Measurements from ENCODE around the gene DACH2. TPM values are rescaled to one million over a fixed set of nuclear protein-coding genes. Genes with fewer than 3 reads are reported as not detected.

The DACH2 gene
- polyA plus RNA-seq, 1 donor from 2014 or later, result 20.6 TPM

GRCh38 chrX:86210772-86211171 lies 62.5 kb downstream of the DACH2 start:
- no peak overlapping the region for H3K4me3 ChIP-seq (ENCODE audit: low read length)

GRCh38 chrX:86215260-86215659 lies 67.0 kb downstream of the DACH2 start:
- no peak overlapping the region for H3K4me2 ChIP-seq (ENCODE audit: low read length)
- no peaks in the 10 kb centered on the region for H3K36me3 ChIP-seq (ENCODE audit: insufficient read depth, low read length)
- H4K20me1 ChIP-seq (ENCODE audit: insufficient read depth), result no peaks in the 10 kb centered on the region
- H3K4me3 ChIP-seq (ENCODE audit: low read length), result no peak overlapping the region
- no peaks in the 10 kb centered on the region for H3K27me3 ChIP-seq (ENCODE audit: insufficient read depth, low read depth, low read length)
- no peak for TF ChIP-seq EP300 (conservative IDR thresholded peaks at IDR 0.05; ENCODE audit: poor library complexity, severe bottlenecking)
- TF ChIP-seq EZH2 (IDR thresholded peaks at IDR 0.05; ENCODE audit: borderline replicate concordance, insufficient read depth, low read length, poor library complexity, severe bottlenecking), result no peak
- no peak for TF ChIP-seq TAF1 (IDR thresholded peaks at IDR 0.05; ENCODE audit: low read depth)
- no peak for TF ChIP-seq POLR2AphosphoS5 (IDR thresholded peaks at IDR 0.05)
- no peaks in the 10 kb centered on the region for H3K79me2 ChIP-seq (replicated peaks; ENCODE audit: insufficient read depth, low read length)
- H2AFZ ChIP-seq (ENCODE audit: low read depth, low read length), result no peak overlapping the region
- no peaks in the 10 kb centered on the region for H3F3A ChIP-seq (ENCODE audit: insufficient read depth, low read length, poor library complexity, severe bottlenecking)
- no peak overlapping the region for H3K27ac ChIP-seq (ENCODE audit: low read length)
- no peaks in the 10 kb centered on the region for H3K9me3 ChIP-seq (ENCODE audit: low read length)
- no peak overlapping the region for H3K9ac ChIP-seq (ENCODE audit: low read length)
- no peaks in the 10 kb centered on the region for H3K9me2 ChIP-seq (ENCODE audit: insufficient read depth, low read length)

More at GRCh38 chrX:86210772-86211171, 62.5 kb downstream of the DACH2 start:
- no peaks in the 10 kb centered on the region for H3K36me3 ChIP-seq (ENCODE audit: insufficient read depth, low read length)
- H3K79me2 ChIP-seq (replicated peaks; ENCODE audit: insufficient read depth, low read length), result no peaks in the 10 kb centered on the region
- no peak overlapping the region for H3K27ac ChIP-seq (ENCODE audit: low read length)
- no peaks in the 10 kb centered on the region for H3K9me2 ChIP-seq (ENCODE audit: insufficient read depth, low read length)
- no peaks in the 10 kb centered on the region for H3K9me3 ChIP-seq (ENCODE audit: low read length)
- no peak for TF ChIP-seq CTCF (IDR thresholded peaks at IDR 0.05; ENCODE audit: poor library complexity, severe bottlenecking)
- TF ChIP-seq POLR2AphosphoS5 (IDR thresholded peaks at IDR 0.05), result no peak
- TF ChIP-seq EZH2 (IDR thresholded peaks at IDR 0.05; ENCODE audit: borderline replicate concordance, insufficient read depth, low read length, poor library complexity, severe bottlenecking), result no peak
- no peak for TF ChIP-seq RAD21 (conservative IDR thresholded peaks at IDR 0.05)
- no peak for TF ChIP-seq SMC3 (conservative IDR thresholded peaks at IDR 0.05; ENCODE audit: poor library complexity)
- TF ChIP-seq EP300 (conservative IDR thresholded peaks at IDR 0.05; ENCODE audit: poor library complexity, severe bottlenecking), result no peak
- TF ChIP-seq TAF1 (IDR thresholded peaks at IDR 0.05; ENCODE audit: low read depth), result no peak
- TF ChIP-seq REST (IDR thresholded peaks at IDR 0.05; ENCODE audit: borderline replicate concordance), result no peak
- TF ChIP-seq MXI1 (conservative IDR thresholded peaks at IDR 0.05; ENCODE audit: poor library complexity, severe bottlenecking), result no peak
- no peak overlapping the region for H3K9ac ChIP-seq (ENCODE audit: low read length)
- H3K27me3 ChIP-seq (ENCODE audit: insufficient read depth, low read depth, low read length), result no peaks in the 10 kb centered on the region
- no peak overlapping the region for H3K4me2 ChIP-seq (ENCODE audit: low read length)
- no peak overlapping the region for H2AFZ ChIP-seq (ENCODE audit: low read depth, low read length)
- no peaks in the 10 kb centered on the region for H3F3A ChIP-seq (ENCODE audit: insufficient read depth, low read length, poor library complexity, severe bottlenecking)
- H4K20me1 ChIP-seq (ENCODE audit: insufficient read depth), result no peaks in the 10 kb centered on the region

Measured in neural cell (in vitro differentiated cells).